Endothelial cell of hepatic sinusoid (primary cell): ENCODE results near the gene NSUN4.
"Not testable (repeated sequence)": the region's sequence is repeated elsewhere in the genome, so short reads cannot be mapped to it uniquely, and the experiment has no call there.

ENCODE experiments used
- in situ Hi-C: cut with HindIII; loops from 2 replicates; pipeline ENCODE4 v1.10.0; 2017; ENCODE audit warnings: low sequenced_read_pairs

Gene NSUN4

GRCh38 chr1:46325285-46326076, 15.1 kb upstream of the NSUN4 start:
- in situ Hi-C loops = not testable (repeated sequence)

GRCh38 chr1:46328182-46328581, 12.4 kb upstream of the NSUN4 start:
- in situ Hi-C loops = not testable (repeated sequence)

GRCh38 chr1:46329807-46330206, 10.8 kb upstream of the NSUN4 start:
- in situ Hi-C loops = not testable (repeated sequence)

GRCh38 chr1:46330381-46330780, 10.2 kb upstream of the NSUN4 start:
- in situ Hi-C loops = not testable (repeated sequence)

- in situ Hi-C loops = not testable (repeated sequence)
Measured at GRCh38 chr1:46331786-46332540, 8.6 kb upstream of the NSUN4 start.

- in situ Hi-C loops = no loop called here
Measured at GRCh38 chr1:46333300-46334029, 7.1 kb upstream of the NSUN4 start.

- in situ Hi-C loops = no loop called here
Measured at GRCh38 chr1:46334030-46334384, 6.6 kb upstream of the NSUN4 start.

GRCh38 chr1:46335081-46335480, 5.5 kb upstream of the NSUN4 start:
- in situ Hi-C loops = no loop called here

- in situ Hi-C loops = not testable (repeated sequence)
Measured at GRCh38 chr1:46337409-46337808, 3.2 kb upstream of the NSUN4 start.

- in situ Hi-C loops = loop anchor here (5.0 kb wide), 1 partner anchor 44 kb away; no protein-coding TSS in a partner anchor
Measured at GRCh38 chr1:46341222-46342083, 846 bp downstream of the NSUN4 start.

- in situ Hi-C loops = loop anchor here (5.0 kb wide), 1 partner anchor 45 kb away; no protein-coding TSS in a partner anchor
Measured at GRCh38 chr1:46342084-46342656, 1.6 kb downstream of the NSUN4 start.

GRCh38 chr1:46342677-46343350, 2.2 kb downstream of the NSUN4 start:
- in situ Hi-C loops = loop anchor here (5.0 kb wide), 1 partner anchor 46 kb away; no protein-coding TSS in a partner anchor

GRCh38 chr1:46343351-46343695, 2.7 kb downstream of the NSUN4 start:
- in situ Hi-C loops = loop anchor here (5.0 kb wide), 1 partner anchor 46 kb away; no protein-coding TSS in a partner anchor

- in situ Hi-C loops = loop anchor here (5.0 kb wide), 1 partner anchor 46 kb away; no protein-coding TSS in a partner anchor
Measured at GRCh38 chr1:46343705-46344104, 3.1 kb downstream of the NSUN4 start.

GRCh38 chr1:46344481-46344880, 3.9 kb downstream of the NSUN4 start:
- in situ Hi-C loops = loop anchor here (5.0 kb wide), 1 partner anchor 47 kb away; no protein-coding TSS in a partner anchor

- in situ Hi-C loops = no loop called here
Measured at GRCh38 chr1:46345281-46345680, 4.7 kb downstream of the NSUN4 start.

- in situ Hi-C loops = no loop called here
Measured at GRCh38 chr1:46352363-46352762, 11.8 kb downstream of the NSUN4 start.

- in situ Hi-C loops = not testable (repeated sequence)
Measured at GRCh38 chr1:46355920-46356319, 15.3 kb downstream of the NSUN4 start.

- in situ Hi-C loops = no loop called here
Measured at GRCh38 chr1:46362158-46362557, 21.6 kb downstream of the NSUN4 start.
